ENCODE measurements around the gene CMYA5. TPM values are rescaled to one million over a fixed set of nuclear protein-coding genes. Genes with fewer than 3 reads are reported as not detected.
"Not testable (repeated sequence)": the region's sequence is repeated elsewhere in the genome, so short reads cannot be mapped to it uniquely, and the experiment has no call there.

Gene CMYA5
- total and polyA plus RNA-seq, 9 donors = 71.3 to 213 (median 160) TPM

DNA sequence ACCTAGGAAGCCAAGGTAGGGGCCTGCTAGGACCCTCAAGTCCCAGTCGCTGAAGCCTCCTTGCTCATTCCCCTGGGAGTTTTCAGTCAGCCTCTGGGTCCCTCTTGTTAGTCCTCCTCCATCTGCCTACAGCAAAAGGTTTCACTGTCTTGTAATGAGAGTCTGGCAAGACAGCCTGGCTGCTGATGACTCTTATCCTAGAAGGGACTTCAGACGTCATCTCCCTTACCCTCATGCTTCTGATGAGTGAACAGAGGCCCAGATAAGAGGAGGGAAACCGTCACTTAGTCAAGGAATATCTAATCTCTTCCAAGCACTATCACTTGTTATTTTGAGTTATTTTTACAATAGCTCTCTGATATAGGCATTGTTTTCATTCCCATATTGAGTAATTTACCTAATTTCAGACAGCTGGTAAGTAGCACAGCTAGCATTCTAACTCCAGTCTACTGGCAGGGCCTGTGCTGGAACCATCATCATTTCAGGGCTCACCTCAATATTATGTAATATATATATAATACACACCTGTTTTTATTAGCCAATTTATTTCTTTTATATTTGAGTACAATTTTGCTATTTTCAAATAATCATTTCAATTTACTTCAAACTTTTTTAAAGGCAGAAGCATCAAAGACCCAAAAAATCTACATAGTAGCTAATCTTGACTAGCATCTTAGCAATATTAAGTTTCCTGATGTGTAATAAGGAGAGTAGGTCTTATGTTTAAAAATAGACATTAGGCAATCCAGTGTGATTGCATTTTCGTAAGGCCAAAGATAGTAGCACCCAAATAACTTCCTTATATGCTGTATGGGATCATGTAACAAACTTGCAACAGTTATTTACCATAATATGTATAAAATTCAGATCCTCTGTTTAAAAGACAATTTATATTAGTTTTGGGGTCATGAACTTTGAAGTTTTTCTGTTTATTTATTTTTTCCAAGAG, 7.9 kb downstream of the CMYA5 start:
- peak overlapping the region; percentile 88 for H3K27ac ChIP-seq (ENCODE audit: low read length)
- DNase-seq = peak; percentile 44
- no peaks in the 10 kb centered on the region for H3K27me3 ChIP-seq (ENCODE audit: control insufficient read depth, insufficient read depth, low read length)
- WGBS (ENCODE audit: insufficient coverage) = 100% methylated on average over 1 of the region's 4 CpGs
- no peaks in the 10 kb centered on the region for H3K36me3 ChIP-seq (ENCODE audit: control insufficient read depth, insufficient read depth, low read length)
- no peaks in the 10 kb centered on the region for H3K9me3 ChIP-seq (replicated peaks; ENCODE audit: control insufficient read depth, low read depth, low read length)
- no peak overlapping the region for H3K4me3 ChIP-seq (ENCODE audit: low read length)
- H3K4me1 ChIP-seq (ENCODE audit: control insufficient read depth, insufficient read depth, low read length) = peaks cover 10% of the 10 kb centered on the region

GRCh38 chr5:79699763-79700400, 10.2 kb downstream of the CMYA5 start:
- Histone ChIP-seq H3K27me3 (ENCODE audit: control insufficient read depth, insufficient read depth, low read length) (no peaks in the 10 kb centered on the region), H3K27ac (ENCODE audit: low read length) (no peak overlapping the region), H3K4me1 (ENCODE audit: control insufficient read depth, insufficient read depth, low read length) (peaks cover 10% of the 10 kb centered on the region), H3K36me3 (ENCODE audit: control insufficient read depth, insufficient read depth, low read length) (no peaks in the 10 kb centered on the region), H3K9me3 (replicated peaks; ENCODE audit: control insufficient read depth, low read depth, low read length) (no peaks in the 10 kb centered on the region), H3K4me3 (ENCODE audit: low read length) (no peak overlapping the region)
- no peak for DNase-seq
- 100% methylated on average over 2 of the region's 4 CpGs for WGBS (ENCODE audit: insufficient coverage)

DNA sequence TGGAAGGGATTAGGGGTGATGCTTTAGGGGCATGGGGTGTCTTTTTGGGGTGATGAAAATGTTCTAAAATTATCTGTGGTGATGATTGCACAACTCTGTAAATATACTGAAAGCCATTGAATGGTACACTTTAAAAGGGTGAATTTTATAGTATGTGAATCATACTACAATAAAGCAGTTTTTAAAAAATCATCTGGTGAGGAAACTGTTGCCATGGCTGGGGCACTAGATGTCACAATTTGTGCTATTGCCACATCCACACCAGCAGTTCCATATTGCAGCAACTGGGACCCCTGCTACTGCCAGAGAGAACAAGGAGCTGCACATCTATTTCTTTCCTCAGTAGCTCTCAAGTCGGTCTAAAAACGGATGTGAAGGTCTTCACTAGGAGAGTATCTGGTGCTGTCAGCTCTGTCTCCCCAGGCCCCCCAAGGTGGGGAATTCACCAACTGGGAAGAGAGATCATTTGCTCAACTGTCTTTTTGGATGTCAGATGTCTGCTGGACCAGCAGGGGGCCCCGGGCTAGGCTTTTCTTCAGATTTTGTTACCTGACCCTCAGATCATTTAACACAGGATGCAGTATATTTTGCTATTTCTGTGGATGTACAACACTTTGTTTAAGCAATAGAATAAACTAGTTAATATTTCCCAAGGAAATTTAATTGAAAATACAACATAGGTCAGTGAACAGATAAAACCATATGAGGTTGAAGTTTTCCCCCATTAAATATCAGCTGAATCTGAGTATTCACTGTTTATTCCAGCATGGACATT, 13.2 kb downstream of the CMYA5 start:
- WGBS (ENCODE audit: insufficient coverage) = no CpG with 5 or more reads among the region's 3 CpGs
- no peak overlapping the region for H3K4me3 ChIP-seq (ENCODE audit: low read length)
- no peaks in the 10 kb centered on the region for H3K27me3 ChIP-seq (ENCODE audit: control insufficient read depth, insufficient read depth, low read length)
- H3K4me1 ChIP-seq (ENCODE audit: control insufficient read depth, insufficient read depth, low read length) = peaks cover 9% of the 10 kb centered on the region
- H3K36me3 ChIP-seq (ENCODE audit: control insufficient read depth, insufficient read depth, low read length) = no peaks in the 10 kb centered on the region
- H3K27ac ChIP-seq (ENCODE audit: low read length) = no peak overlapping the region
- peak; percentile 13 for DNase-seq
- H3K9me3 ChIP-seq (replicated peaks; ENCODE audit: control insufficient read depth, low read depth, low read length) = no peaks in the 10 kb centered on the region

DNA sequence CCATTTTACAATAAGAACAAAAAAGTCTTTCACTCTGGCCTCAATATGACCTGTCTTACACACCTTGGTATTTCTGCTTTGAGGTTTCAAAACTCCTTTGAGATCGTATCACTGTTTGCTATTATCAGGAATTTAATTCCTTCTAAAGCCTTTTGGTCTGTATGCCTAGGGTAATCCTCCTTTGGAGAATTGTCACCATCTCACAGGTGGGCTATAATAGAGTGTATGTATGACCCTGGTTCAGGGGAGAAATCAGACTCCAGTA, 13.7 kb downstream of the CMYA5 start:
- H3K27me3 ChIP-seq (ENCODE audit: control insufficient read depth, insufficient read depth, low read length) = no peaks in the 10 kb centered on the region
- no peak for DNase-seq
- WGBS (ENCODE audit: insufficient coverage) = no CpG with 5 or more reads among the region's 1 CpG
- no peak overlapping the region for H3K4me3 ChIP-seq (ENCODE audit: low read length)
- peaks cover 8% of the 10 kb centered on the region for H3K4me1 ChIP-seq (ENCODE audit: control insufficient read depth, insufficient read depth, low read length)
- H3K9me3 ChIP-seq (replicated peaks; ENCODE audit: control insufficient read depth, low read depth, low read length) = no peaks in the 10 kb centered on the region
- H3K27ac ChIP-seq (ENCODE audit: low read length) = no peak overlapping the region
- H3K36me3 ChIP-seq (ENCODE audit: control insufficient read depth, insufficient read depth, low read length) = no peaks in the 10 kb centered on the region

DNA sequence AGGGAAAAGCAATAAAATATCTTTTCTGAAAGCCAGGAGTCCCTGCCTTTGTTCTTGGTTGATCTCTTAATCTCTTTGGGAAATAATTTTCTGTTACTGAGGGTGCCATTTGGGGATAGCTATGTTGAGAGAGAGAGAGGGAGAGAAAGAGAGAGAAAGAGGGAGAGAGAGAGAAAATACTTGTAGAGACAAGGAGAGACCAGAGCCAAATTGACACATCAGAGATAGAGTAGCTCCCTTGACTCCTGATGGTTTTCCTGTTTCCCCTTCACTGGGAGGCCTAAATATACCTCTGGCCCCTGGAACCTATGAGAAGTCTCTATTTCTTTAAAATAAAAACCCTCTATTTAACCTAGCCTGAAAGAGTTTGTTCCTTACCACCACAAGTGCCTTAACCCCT, 14.9 kb downstream of the CMYA5 start:
- DNase-seq = no peak
- Histone ChIP-seq H3K4me3 (ENCODE audit: low read length) (no peak overlapping the region), H3K4me1 (ENCODE audit: control insufficient read depth, insufficient read depth, low read length) (peaks cover 5% of the 10 kb centered on the region), H3K36me3 (ENCODE audit: control insufficient read depth, insufficient read depth, low read length) (no peaks in the 10 kb centered on the region), H3K9me3 (replicated peaks; ENCODE audit: control insufficient read depth, low read depth, low read length) (no peaks in the 10 kb centered on the region), H3K27ac (ENCODE audit: low read length) (no peak overlapping the region), H3K27me3 (ENCODE audit: control insufficient read depth, insufficient read depth, low read length) (no peaks in the 10 kb centered on the region)

GRCh38 chr5:79705632-79706031, 16.0 kb downstream of the CMYA5 start:
- Histone ChIP-seq H3K4me3 (ENCODE audit: low read length) (no peak overlapping the region), H3K4me1 (ENCODE audit: control insufficient read depth, insufficient read depth, low read length) (peaks cover 5% of the 10 kb centered on the region), H3K27ac (ENCODE audit: low read length) (no peak overlapping the region), H3K27me3 (ENCODE audit: control insufficient read depth, insufficient read depth, low read length) (no peaks in the 10 kb centered on the region), H3K36me3 (ENCODE audit: control insufficient read depth, insufficient read depth, low read length) (no peaks in the 10 kb centered on the region), H3K9me3 (replicated peaks; ENCODE audit: control insufficient read depth, low read depth, low read length) (no peaks in the 10 kb centered on the region)
- DNase-seq = no peak
- 100% methylated on average over 2 of the region's 3 CpGs for WGBS (ENCODE audit: insufficient coverage)

GRCh38 chr5:79706317-79706716, 16.7 kb downstream of the CMYA5 start:
- not testable (repeated sequence) for H3K27ac ChIP-seq (ENCODE audit: low read length); DNase-seq; H3K9me3 ChIP-seq (replicated peaks; ENCODE audit: control insufficient read depth, low read depth, low read length); H3K4me3 ChIP-seq (ENCODE audit: low read length); H3K27me3 ChIP-seq (ENCODE audit: control insufficient read depth, insufficient read depth, low read length); H3K4me1 ChIP-seq (ENCODE audit: control insufficient read depth, insufficient read depth, low read length); H3K36me3 ChIP-seq (ENCODE audit: control insufficient read depth, insufficient read depth, low read length)
- WGBS (ENCODE audit: insufficient coverage) = 100% methylated on average over 2 of the region's 8 CpGs

DNA sequence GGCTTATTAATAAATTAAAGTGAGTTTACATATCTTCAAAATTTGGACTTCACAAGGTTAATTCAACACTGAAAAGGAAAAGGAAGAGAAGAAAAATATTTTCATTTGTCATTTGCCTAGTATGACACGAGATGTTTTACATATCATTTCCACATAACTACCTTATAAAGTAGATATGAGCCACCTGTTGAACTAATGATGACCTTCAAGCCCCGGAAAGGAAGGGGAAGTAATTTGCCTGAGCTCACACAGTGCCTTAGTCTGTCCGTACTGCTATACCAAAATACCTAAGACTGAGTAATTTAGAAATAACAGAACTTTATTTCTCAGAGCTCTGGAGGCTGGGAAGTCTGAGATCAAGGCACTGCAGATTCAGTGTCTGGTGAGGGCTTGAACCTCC, 17.9 kb downstream of the CMYA5 start:
- Histone ChIP-seq H3K36me3 (ENCODE audit: control insufficient read depth, insufficient read depth, low read length) (no peaks in the 10 kb centered on the region), H3K4me1 (ENCODE audit: control insufficient read depth, insufficient read depth, low read length) (peaks cover 5% of the 10 kb centered on the region), H3K27me3 (ENCODE audit: control insufficient read depth, insufficient read depth, low read length) (no peaks in the 10 kb centered on the region), H3K9me3 (replicated peaks; ENCODE audit: control insufficient read depth, low read depth, low read length) (no peaks in the 10 kb centered on the region), H3K4me3 (ENCODE audit: low read length) (no peak overlapping the region), H3K27ac (ENCODE audit: low read length) (no peak overlapping the region)
- no CpG with 5 or more reads among the region's 3 CpGs for WGBS (ENCODE audit: insufficient coverage)
- no peak for DNase-seq

GRCh38 chr5:79712741-79713140, 23.1 kb downstream of the CMYA5 start:
- Histone ChIP-seq H3K36me3 (ENCODE audit: control insufficient read depth, insufficient read depth, low read length) (no peaks in the 10 kb centered on the region), H3K4me1 (ENCODE audit: control insufficient read depth, insufficient read depth, low read length) (peaks cover 1% of the 10 kb centered on the region), H3K27ac (ENCODE audit: low read length) (no peak overlapping the region), H3K27me3 (ENCODE audit: control insufficient read depth, insufficient read depth, low read length) (no peaks in the 10 kb centered on the region), H3K4me3 (ENCODE audit: low read length) (no peak overlapping the region), H3K9me3 (replicated peaks; ENCODE audit: control insufficient read depth, low read depth, low read length) (no peaks in the 10 kb centered on the region)
- no peak for DNase-seq

DNA sequence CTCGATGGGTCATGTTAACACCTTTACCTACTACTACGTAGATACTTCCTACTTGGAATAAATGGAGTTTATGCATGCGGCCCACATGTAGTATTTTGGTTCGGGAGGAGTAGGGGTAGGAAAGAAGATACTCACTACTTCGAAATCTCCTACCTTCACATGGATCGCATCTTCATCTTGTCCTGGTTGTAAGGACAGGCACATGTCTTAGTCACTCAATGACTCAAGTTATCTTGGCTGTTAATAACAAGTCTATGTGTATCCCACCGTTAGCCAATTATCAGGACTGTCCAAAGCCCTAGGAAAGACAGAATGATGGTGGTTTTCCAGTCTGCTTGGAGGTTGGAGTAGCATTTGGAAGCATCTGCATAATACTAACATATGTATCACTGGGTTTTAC, 24.1 kb downstream of the CMYA5 start:
- H3K4me3 ChIP-seq (ENCODE audit: low read length) = no peak overlapping the region
- no peaks in the 10 kb centered on the region for H3K27me3 ChIP-seq (ENCODE audit: control insufficient read depth, insufficient read depth, low read length)
- no peaks in the 10 kb centered on the region for H3K36me3 ChIP-seq (ENCODE audit: control insufficient read depth, insufficient read depth, low read length)
- no peak for DNase-seq
- no peak overlapping the region for H3K27ac ChIP-seq (ENCODE audit: low read length)
- WGBS (ENCODE audit: insufficient coverage) = no CpG with 5 or more reads among the region's 7 CpGs
- no peaks in the 10 kb centered on the region for H3K4me1 ChIP-seq (ENCODE audit: control insufficient read depth, insufficient read depth, low read length)
- H3K9me3 ChIP-seq (replicated peaks; ENCODE audit: control insufficient read depth, low read depth, low read length) = no peaks in the 10 kb centered on the region

All from muscle of leg (tissue), 11 donors.